Activated T-helper 2 cell treated with anti-CD3 and anti-CD28 coated beads, Interferon-gamma antibody, Interleukin-2, Interleukin-4, amounts not matched to agents 10 μg/mL and 5 μg/mL and 100 μg/mL, durations not matched to agents 14 hours and 24 hours and 36 hours (primary cell): ENCODE data around the gene NLRP3. TPM values are rescaled to one million over a fixed set of nuclear protein-coding genes. Genes with fewer than 3 reads are reported as not detected.

ENCODE experiments used
- DNase-seq: peaks from one replicate; pipeline ENCODE4 v3.0.0; 2021; ENCODE audit warnings: low spot score
- H3K27ac Mint-ChIP-seq: one replicate; pipeline ENCODE4 v1.8.0; 2021; ENCODE audit warnings: mixed read lengths
- H3K27me3 Mint-ChIP-seq: one replicate; pipeline ENCODE4 v1.8.0; 2021; ENCODE audit warnings: low read depth, mixed read lengths
- H3K36me3 Mint-ChIP-seq: one replicate; pipeline ENCODE4 v1.8.0; 2021; ENCODE audit warnings: low read depth, mixed read lengths
- H3K4me1 Mint-ChIP-seq: one replicate; pipeline ENCODE4 v1.8.0; 2021; ENCODE audit warnings: low read depth, mixed read lengths
- H3K4me3 Mint-ChIP-seq: one replicate; pipeline ENCODE4 v1.8.0; 2021; ENCODE audit warnings: low read depth, mild to moderate bottlenecking, moderate library complexity, mixed read lengths
- H3K9me3 Mint-ChIP-seq: one replicate; pipeline ENCODE4 v1.8.0; 2021; ENCODE audit warnings: mixed read lengths
- intact Hi-C: fragments of 100-400 bp; cut with micrococcal nuclease; formaldehyde crosslinking; loops from one replicate; pipeline ENCODE4 v1.15.1; 2023
- total RNA-seq: library from RNA; stranded (reverse); gene quantifications from 2 replicates; pipeline ENCODE4 v1.2.3, GENCODE V29; 2022

Gene NLRP3
- total RNA-seq, 1 donor from 2014 or later: 0.09 TPM

GRCh38 chr1:247448107-247448791 lies 32.3 kb downstream of the NLRP3 start:
- Mint-ChIP-seq H3K9me3 (no peaks in the 10 kb centered on the region), H3K36me3 (no peaks in the 10 kb centered on the region), H3K4me3 (no peak overlapping the region), H3K27ac (no peak overlapping the region), H3K4me1 (peaks cover 1% of the 10 kb centered on the region), H3K27me3 (no peaks in the 10 kb centered on the region)
- no peak for DNase-seq
- intact Hi-C loops: no loop called here

- peaks cover 6% of the 10 kb centered on the region for H3K27me3 Mint-ChIP-seq
- intact Hi-C loops: no loop called here
- H3K9me3 Mint-ChIP-seq: no peaks in the 10 kb centered on the region
- no peak overlapping the region for H3K27ac Mint-ChIP-seq
- no peaks in the 10 kb centered on the region for H3K36me3 Mint-ChIP-seq
- peaks cover 1% of the 10 kb centered on the region for H3K4me1 Mint-ChIP-seq
- no peak overlapping the region for H3K4me3 Mint-ChIP-seq
- DNase-seq: no peak
These were observed 35.5 kb downstream of the NLRP3 start for GRCh38 chr1:247451388-247452010.

GRCh38 chr1:247452447-247453039 lies 36.6 kb downstream of the NLRP3 start:
- Mint-ChIP-seq H3K4me3 (no peak overlapping the region), H3K27me3 (peaks cover 9% of the 10 kb centered on the region), H3K27ac (no peak overlapping the region), H3K9me3 (no peaks in the 10 kb centered on the region), H3K4me1 (peaks cover 2% of the 10 kb centered on the region), H3K36me3 (no peaks in the 10 kb centered on the region)
- no peak for DNase-seq
- intact Hi-C loops: no loop called here

- no peaks in the 10 kb centered on the region for H3K9me3 Mint-ChIP-seq
- peaks cover 2% of the 10 kb centered on the region for H3K4me1 Mint-ChIP-seq
- intact Hi-C loops: no loop called here
- DNase-seq: no peak
- H3K27ac Mint-ChIP-seq: no peak overlapping the region
- no peaks in the 10 kb centered on the region for H3K36me3 Mint-ChIP-seq
- peaks cover 9% of the 10 kb centered on the region for H3K27me3 Mint-ChIP-seq
- no peak overlapping the region for H3K4me3 Mint-ChIP-seq
These were observed 37.3 kb downstream of the NLRP3 start for GRCh38 chr1:247453245-247453644.

- no peak for DNase-seq
- Mint-ChIP-seq H3K9me3 (no peaks in the 10 kb centered on the region), H3K4me3 (no peak overlapping the region), H3K4me1 (peaks cover 2% of the 10 kb centered on the region), H3K27ac (no peak overlapping the region), H3K36me3 (no peaks in the 10 kb centered on the region), H3K27me3 (peaks cover 9% of the 10 kb centered on the region)
- intact Hi-C loops: no loop called here
These were observed 38.0 kb downstream of the NLRP3 start for GRCh38 chr1:247453997-247454396.

- intact Hi-C loops: no loop called here
- DNase-seq: no peak
- Mint-ChIP-seq H3K9me3 (no peaks in the 10 kb centered on the region), H3K36me3 (no peaks in the 10 kb centered on the region), H3K27me3 (peaks cover 9% of the 10 kb centered on the region), H3K4me3 (no peak overlapping the region), H3K4me1 (peaks cover 2% of the 10 kb centered on the region), H3K27ac (no peak overlapping the region)
These were observed 40.0 kb downstream of the NLRP3 start for GRCh38 chr1:247456021-247456420.

- Mint-ChIP-seq H3K4me3 (no peak overlapping the region), H3K36me3 (no peaks in the 10 kb centered on the region), H3K27ac (no peak overlapping the region), H3K4me1 (peaks cover 2% of the 10 kb centered on the region), H3K27me3 (peaks cover 9% of the 10 kb centered on the region), H3K9me3 (no peaks in the 10 kb centered on the region)
- no peak for DNase-seq
- intact Hi-C loops: no loop called here
These were observed 41.1 kb downstream of the NLRP3 start for GRCh38 chr1:247456914-247457639.

GRCh38 chr1:247459507-247459906 lies 43.5 kb downstream of the NLRP3 start:
- Mint-ChIP-seq H3K36me3 (no peaks in the 10 kb centered on the region), H3K4me1 (peaks cover 2% of the 10 kb centered on the region)

GRCh38 chr1:247465796-247466195 lies 49.8 kb downstream of the NLRP3 start:
- Mint-ChIP-seq H3K27ac (no peak overlapping the region), H3K4me3 (no peak overlapping the region), H3K4me1 (peaks cover 1% of the 10 kb centered on the region), H3K27me3 (peaks cover 3% of the 10 kb centered on the region), H3K9me3 (no peaks in the 10 kb centered on the region), H3K36me3 (no peaks in the 10 kb centered on the region)
- no peak for DNase-seq
- intact Hi-C loops: no loop called here

More at GRCh38 chr1:247459507-247459906, 43.5 kb downstream of the NLRP3 start:
- H3K27ac Mint-ChIP-seq: no peak overlapping the region
- peaks cover 6% of the 10 kb centered on the region for H3K27me3 Mint-ChIP-seq
- intact Hi-C loops: no loop called here
- no peaks in the 10 kb centered on the region for H3K9me3 Mint-ChIP-seq
- no peak for DNase-seq
- no peak overlapping the region for H3K4me3 Mint-ChIP-seq

- peaks cover 3% of the 10 kb centered on the region for H3K27me3 Mint-ChIP-seq
- H3K36me3 Mint-ChIP-seq: no peaks in the 10 kb centered on the region
- H3K27ac Mint-ChIP-seq: no peak overlapping the region
- DNase-seq: no peak
- H3K9me3 Mint-ChIP-seq: no peaks in the 10 kb centered on the region
- no peak overlapping the region for H3K4me3 Mint-ChIP-seq
- H3K4me1 Mint-ChIP-seq: peaks cover 1% of the 10 kb centered on the region
- intact Hi-C loops: no loop called here
These were observed 51.2 kb downstream of the NLRP3 start for GRCh38 chr1:247467129-247467528.

- Mint-ChIP-seq H3K27me3 (peaks cover 3% of the 10 kb centered on the region), H3K9me3 (no peaks in the 10 kb centered on the region), H3K27ac (no peak overlapping the region), H3K4me3 (no peak overlapping the region), H3K4me1 (peaks cover 1% of the 10 kb centered on the region), H3K36me3 (no peaks in the 10 kb centered on the region)
- no peak for DNase-seq
- intact Hi-C loops: no loop called here
These were observed 52.6 kb downstream of the NLRP3 start for GRCh38 chr1:247468481-247469140.

- Mint-ChIP-seq H3K9me3 (no peaks in the 10 kb centered on the region), H3K36me3 (no peaks in the 10 kb centered on the region), H3K4me1 (peaks cover 1% of the 10 kb centered on the region), H3K27me3 (peaks cover 3% of the 10 kb centered on the region), H3K4me3 (no peak overlapping the region), H3K27ac (no peak overlapping the region)
- no peak for DNase-seq
- intact Hi-C loops: no loop called here
These were observed 53.2 kb downstream of the NLRP3 start for GRCh38 chr1:247469141-247469535.
